GM12878 (cell line): ENCODE data around the gene TRMO. TPM values are rescaled to one million over a fixed set of nuclear protein-coding genes. Genes with fewer than 3 reads are reported as not detected.
A peak's percentile ranks its signal among the peaks of the same experiment; 100 is the strongest.

Experiments used
- CHD1 ChIP-seq: IDR thresholded peaks from 2 replicates; pipeline ENCODE4 v1.6.1; 2012; ENCODE audit warnings: low read depth, low read length, improper control_type of control experiment
- EGR1 ChIP-seq, 2 experiments: IDR thresholded peaks; 1 replicate in 1 of 2; 2 replicates in 1 of 2; pipeline ENCODE4 v1.6.1; 2011 to 2012; ENCODE audit warnings: low read depth in 2 of 2, low read length in 2 of 2, borderline replicate concordance in 1 of 2, mild to moderate bottlenecking in 1 of 2, moderate library complexity in 1 of 2
- FOXK2 ChIP-seq: fragments of 450-650 bp; IDR thresholded peaks from 2 replicates; pipeline ENCODE4 v1.6.1; 2017; ENCODE audit warnings: mild to moderate bottlenecking, moderate library complexity
- JUND ChIP-seq: IDR thresholded peaks from 2 replicates; pipeline ENCODE4 v1.6.1; 2012; ENCODE audit warnings: low read depth, mild to moderate bottlenecking, low read length, improper control_type of control experiment, moderate library complexity
- MEF2A ChIP-seq: IDR thresholded peaks from 2 replicates; pipeline ENCODE4 v1.6.1; 2011; ENCODE audit warnings: low read depth, mild to moderate bottlenecking, low read length, moderate library complexity; ENCODE audit not compliant: insufficient read depth
- NR2F1 ChIP-seq: fragments of 450-650 bp; conservative IDR thresholded peaks from 2 replicates; pipeline ENCODE4 v1.6.1; 2017; ENCODE audit warnings: mild to moderate bottlenecking
- POLR2AphosphoS5 ChIP-seq: IDR thresholded peaks from 2 replicates; pipeline ENCODE4 v1.6.1; 2011; ENCODE audit warnings: mild to moderate bottlenecking, low read length, inconsistent platforms
- SMAD1 ChIP-seq: fragments of 450-650 bp; IDR thresholded peaks from 2 replicates; pipeline ENCODE4 v1.6.1; 2018; ENCODE audit warnings: mild to moderate bottlenecking, low read depth; ENCODE audit not compliant: partially characterized antibody
- SMC3 ChIP-seq: IDR thresholded peaks from 2 replicates; pipeline ENCODE4 v1.6.1; 2011; ENCODE audit warnings: low read length, improper control_type of control experiment, borderline replicate concordance
- YY1 ChIP-seq: IDR thresholded peaks from 2 replicates; pipeline ENCODE4 v1.6.1; 2011; ENCODE audit warnings: low read depth, mild to moderate bottlenecking, low read length
- ZNF24 ChIP-seq: fragments of 450-650 bp; IDR thresholded peaks from 2 replicates; pipeline ENCODE4 v1.6.1; 2017; ENCODE audit warnings: antibody characterized with exemption, mild to moderate bottlenecking
- polyA plus RNA-seq, 11 experiments: library from polyadenylated mRNA; depleted of rRNA in 4 of 11; unstranded in 6 of 11; stranded (reverse) in 5 of 11; fragments of >200 nt; fragmentation: Nextera tagmentation in 4 of 11; fragmentation: Illumina TruSeq in 1 of 11; extraction: Ambion mirVana in 4 of 11; extraction: Trizol in 1 of 11; gene quantifications; 1 replicate in 1 of 11; 2 replicates in 10 of 11; pipeline versions ENCODE4 v1.2.1 to v1.2.3, GENCODE V29; 2011 to 2016; ENCODE audit warnings: inconsistent platforms in 2 of 11, missing spikeins in 2 of 11, low read depth in 1 of 11
- total RNA-seq, 4 experiments: library from RNA; depleted of rRNA in 3 of 4; stranded (reverse); fragments of >200 nt in 3 of 4; fragmentation: Illumina TruSeq in 1 of 4; extraction: Trizol in 1 of 4; gene quantifications; 2 replicates each; pipeline versions ENCODE4 v1.2.1 to v1.2.3, GENCODE V29; 2013 to 2021
- TF ChIP-seq, protein P1 (sequence below): fragments of 450-650 bp; IDR thresholded peaks from 2 replicates; pipeline ENCODE4 v1.6.1; 2016; ENCODE audit warnings: mild to moderate bottlenecking, moderate library complexity, borderline replicate concordance
- TF ChIP-seq, protein P2 (sequence below): IDR thresholded peaks from 2 replicates; pipeline ENCODE4 v1.6.1; 2012; ENCODE audit warnings: low read length, inconsistent platforms
- TF ChIP-seq, protein P3 (sequence below): fragments of 450-650 bp; formaldehyde crosslinking; IDR thresholded peaks from 2 replicates; pipeline ENCODE4 v1.4.0; 2022; ENCODE audit warnings: mild to moderate bottlenecking, moderate library complexity
- TF ChIP-seq, protein P4 (sequence below): fragments of 450-650 bp; IDR thresholded peaks from 2 replicates; pipeline ENCODE4 v1.6.1; 2017; ENCODE audit warnings: low read depth, mild to moderate bottlenecking, moderate library complexity
- TF ChIP-seq, protein P5 (sequence below): fragments of 450-650 bp; IDR thresholded peaks from 2 replicates; pipeline ENCODE4 v1.6.1; 2017; ENCODE audit warnings: mild to moderate bottlenecking, low read depth, inconsistent platforms; ENCODE audit not compliant: poor library complexity, severe bottlenecking

Gene TRMO
- total and polyA plus RNA-seq, 10 of the 15 experiments (the other 5 are each of a cell fraction or from before 2014, with no cell fraction given): 5.8 to 23.6 (median 15.3) TPM

DNA sequence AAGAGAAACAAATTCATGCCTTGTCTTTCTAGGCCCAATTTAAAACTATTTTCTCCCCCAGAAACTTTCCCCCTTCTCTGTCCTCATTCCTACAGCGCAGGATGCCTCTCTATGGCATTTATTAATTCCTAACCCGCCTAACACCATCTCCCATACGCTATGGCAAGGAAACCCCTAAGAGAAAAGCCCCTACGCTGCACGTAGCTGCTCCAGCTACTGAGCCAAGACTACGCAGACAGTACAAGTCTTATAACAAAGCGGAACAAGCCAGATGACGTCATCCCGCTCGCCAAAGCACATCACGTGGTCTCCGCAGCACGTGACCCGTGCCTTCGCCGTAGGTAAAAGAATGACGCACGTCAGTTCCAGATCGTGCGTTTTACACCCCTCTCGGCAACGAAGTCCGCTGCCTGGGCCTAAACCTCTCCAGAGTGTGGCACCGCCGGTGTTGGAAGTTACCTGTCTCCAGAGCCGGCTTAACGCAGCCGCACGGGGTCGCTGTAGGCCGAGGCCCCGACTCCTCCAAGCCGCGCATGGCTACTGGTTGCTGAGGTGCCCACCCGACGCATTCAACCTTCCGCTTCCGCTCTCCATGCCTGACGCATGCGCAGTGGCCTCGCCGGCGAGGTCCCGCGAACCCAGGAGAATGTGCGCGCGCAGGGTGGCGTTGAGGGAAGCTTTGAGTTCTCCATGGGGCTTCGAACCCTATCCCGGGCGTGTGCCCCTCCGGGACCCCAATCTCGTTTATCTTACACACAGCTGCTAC is at the start of gene TRMO (continued):
- TF ChIP-seq, protein P1, sequence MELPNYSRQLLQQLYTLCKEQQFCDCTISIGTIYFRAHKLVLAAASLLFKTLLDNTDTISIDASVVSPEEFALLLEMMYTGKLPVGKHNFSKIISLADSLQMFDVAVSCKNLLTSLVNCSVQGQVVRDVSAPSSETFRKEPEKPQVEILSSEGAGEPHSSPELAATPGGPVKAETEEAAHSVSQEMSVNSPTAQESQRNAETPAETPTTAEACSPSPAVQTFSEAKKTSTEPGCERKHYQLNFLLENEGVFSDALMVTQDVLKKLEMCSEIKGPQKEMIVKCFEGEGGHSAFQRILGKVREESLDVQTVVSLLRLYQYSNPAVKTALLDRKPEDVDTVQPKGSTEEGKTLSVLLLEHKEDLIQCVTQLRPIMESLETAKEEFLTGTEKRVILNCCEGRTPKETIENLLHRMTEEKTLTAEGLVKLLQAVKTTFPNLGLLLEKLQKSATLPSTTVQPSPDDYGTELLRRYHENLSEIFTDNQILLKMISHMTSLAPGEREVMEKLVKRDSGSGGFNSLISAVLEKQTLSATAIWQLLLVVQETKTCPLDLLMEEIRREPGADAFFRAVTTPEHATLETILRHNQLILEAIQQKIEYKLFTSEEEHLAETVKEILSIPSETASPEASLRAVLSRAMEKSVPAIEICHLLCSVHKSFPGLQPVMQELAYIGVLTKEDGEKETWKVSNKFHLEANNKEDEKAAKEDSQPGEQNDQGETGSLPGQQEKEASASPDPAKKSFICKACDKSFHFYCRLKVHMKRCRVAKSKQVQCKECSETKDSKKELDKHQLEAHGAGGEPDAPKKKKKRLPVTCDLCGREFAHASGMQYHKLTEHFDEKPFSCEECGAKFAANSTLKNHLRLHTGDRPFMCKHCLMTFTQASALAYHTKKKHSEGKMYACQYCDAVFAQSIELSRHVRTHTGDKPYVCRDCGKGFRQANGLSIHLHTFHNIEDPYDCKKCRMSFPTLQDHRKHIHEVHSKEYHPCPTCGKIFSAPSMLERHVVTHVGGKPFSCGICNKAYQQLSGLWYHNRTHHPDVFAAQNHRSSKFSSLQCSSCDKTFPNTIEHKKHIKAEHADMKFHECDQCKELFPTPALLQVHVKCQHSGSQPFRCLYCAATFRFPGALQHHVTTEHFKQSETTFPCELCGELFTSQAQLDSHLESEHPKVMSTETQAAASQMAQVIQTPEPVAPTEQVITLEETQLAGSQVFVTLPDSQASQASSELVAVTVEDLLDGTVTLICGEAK: peak; percentile 86
- peak; percentile 85 for TF ChIP-seq YY1
- TF ChIP-seq MEF2A: no peak
- TF ChIP-seq, protein P2, sequence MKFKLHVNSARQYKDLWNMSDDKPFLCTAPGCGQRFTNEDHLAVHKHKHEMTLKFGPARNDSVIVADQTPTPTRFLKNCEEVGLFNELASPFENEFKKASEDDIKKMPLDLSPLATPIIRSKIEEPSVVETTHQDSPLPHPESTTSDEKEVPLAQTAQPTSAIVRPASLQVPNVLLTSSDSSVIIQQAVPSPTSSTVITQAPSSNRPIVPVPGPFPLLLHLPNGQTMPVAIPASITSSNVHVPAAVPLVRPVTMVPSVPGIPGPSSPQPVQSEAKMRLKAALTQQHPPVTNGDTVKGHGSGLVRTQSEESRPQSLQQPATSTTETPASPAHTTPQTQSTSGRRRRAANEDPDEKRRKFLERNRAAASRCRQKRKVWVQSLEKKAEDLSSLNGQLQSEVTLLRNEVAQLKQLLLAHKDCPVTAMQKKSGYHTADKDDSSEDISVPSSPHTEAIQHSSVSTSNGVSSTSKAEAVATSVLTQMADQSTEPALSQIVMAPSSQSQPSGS: peak; percentile 100
- TF ChIP-seq SMC3: no peak
- peak; percentile 83 for TF ChIP-seq ZNF24
- TF ChIP-seq, protein P3, sequence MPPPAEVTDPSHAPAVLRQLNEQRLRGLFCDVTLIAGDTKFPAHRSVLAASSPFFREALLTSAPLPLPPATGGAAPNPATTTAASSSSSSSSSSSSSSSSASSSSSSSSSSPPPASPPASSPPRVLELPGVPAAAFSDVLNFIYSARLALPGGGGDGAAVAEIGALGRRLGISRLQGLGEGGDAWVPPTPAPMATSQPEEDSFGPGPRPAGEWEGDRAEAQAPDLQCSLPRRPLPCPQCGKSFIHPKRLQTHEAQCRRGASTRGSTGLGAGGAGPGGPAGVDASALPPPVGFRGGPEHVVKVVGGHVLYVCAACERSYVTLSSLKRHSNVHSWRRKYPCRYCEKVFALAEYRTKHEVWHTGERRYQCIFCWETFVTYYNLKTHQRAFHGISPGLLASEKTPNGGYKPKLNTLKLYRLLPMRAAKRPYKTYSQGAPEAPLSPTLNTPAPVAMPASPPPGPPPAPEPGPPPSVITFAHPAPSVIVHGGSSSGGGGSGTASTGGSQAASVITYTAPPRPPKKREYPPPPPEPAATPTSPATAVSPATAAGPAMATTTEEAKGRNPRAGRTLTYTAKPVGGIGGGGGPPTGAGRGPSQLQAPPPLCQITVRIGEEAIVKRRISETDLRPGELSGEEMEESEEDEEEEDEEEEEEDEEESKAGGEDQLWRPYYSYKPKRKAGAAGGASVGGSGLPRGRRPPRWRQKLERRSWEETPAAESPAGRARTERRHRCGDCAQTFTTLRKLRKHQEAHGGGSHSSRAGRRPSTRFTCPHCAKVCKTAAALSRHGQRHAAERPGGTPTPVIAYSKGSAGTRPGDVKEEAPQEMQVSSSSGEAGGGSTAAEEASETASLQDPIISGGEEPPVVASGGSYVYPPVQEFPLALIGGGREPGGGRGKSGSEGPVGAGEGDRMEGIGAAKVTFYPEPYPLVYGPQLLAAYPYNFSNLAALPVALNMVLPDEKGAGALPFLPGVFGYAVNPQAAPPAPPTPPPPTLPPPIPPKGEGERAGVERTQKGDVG: peak; percentile 96
- TF ChIP-seq SMAD1: peak; percentile 91
- TF ChIP-seq CHD1: no peak
- TF ChIP-seq POLR2AphosphoS5: peak; percentile 96
- peak; percentile 84 for TF ChIP-seq FOXK2
- TF ChIP-seq NR2F1: peak; percentile 74
- TF ChIP-seq EGR1 (IDR thresholded peaks at IDR 0.05; ENCODE audit: borderline replicate concordance in 1 of 2, low read depth in 2 of 2, low read length in 2 of 2): peak in 1 of 2 experiments; percentile 63; a peak in 1 of 3 replicates
- TF ChIP-seq, protein P4, sequence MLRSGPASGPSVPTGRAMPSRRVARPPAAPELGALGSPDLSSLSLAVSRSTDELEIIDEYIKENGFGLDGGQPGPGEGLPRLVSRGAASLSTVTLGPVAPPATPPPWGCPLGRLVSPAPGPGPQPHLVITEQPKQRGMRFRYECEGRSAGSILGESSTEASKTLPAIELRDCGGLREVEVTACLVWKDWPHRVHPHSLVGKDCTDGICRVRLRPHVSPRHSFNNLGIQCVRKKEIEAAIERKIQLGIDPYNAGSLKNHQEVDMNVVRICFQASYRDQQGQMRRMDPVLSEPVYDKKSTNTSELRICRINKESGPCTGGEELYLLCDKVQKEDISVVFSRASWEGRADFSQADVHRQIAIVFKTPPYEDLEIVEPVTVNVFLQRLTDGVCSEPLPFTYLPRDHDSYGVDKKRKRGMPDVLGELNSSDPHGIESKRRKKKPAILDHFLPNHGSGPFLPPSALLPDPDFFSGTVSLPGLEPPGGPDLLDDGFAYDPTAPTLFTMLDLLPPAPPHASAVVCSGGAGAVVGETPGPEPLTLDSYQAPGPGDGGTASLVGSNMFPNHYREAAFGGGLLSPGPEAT: peak; percentile 100
- TF ChIP-seq, protein P5, sequence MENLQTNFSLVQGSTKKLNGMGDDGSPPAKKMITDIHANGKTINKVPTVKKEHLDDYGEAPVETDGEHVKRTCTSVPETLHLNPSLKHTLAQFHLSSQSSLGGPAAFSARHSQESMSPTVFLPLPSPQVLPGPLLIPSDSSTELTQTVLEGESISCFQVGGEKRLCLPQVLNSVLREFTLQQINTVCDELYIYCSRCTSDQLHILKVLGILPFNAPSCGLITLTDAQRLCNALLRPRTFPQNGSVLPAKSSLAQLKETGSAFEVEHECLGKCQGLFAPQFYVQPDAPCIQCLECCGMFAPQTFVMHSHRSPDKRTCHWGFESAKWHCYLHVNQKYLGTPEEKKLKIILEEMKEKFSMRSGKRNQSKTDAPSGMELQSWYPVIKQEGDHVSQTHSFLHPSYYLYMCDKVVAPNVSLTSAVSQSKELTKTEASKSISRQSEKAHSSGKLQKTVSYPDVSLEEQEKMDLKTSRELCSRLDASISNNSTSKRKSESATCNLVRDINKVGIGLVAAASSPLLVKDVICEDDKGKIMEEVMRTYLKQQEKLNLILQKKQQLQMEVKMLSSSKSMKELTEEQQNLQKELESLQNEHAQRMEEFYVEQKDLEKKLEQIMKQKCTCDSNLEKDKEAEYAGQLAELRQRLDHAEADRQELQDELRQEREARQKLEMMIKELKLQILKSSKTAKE: peak; percentile 95
- TF ChIP-seq JUND: peak; percentile 99
